GM18511 (cell line): ENCODE measurements around the gene AFM.

Source experiments
- ATAC-seq: cut with Tn5 transposase; IDR thresholded peaks from one replicate; pipeline ENCODE4 v1.9.1; 2021; ENCODE audit warnings: mild to moderate bottlenecking, moderate library complexity; ENCODE audit not compliant: unreplicated experiment

The AFM gene

GRCh38 chr4:73448448-73449203, 32.9 kb upstream of the AFM start:
- ATAC-seq, result no peak

DNA sequence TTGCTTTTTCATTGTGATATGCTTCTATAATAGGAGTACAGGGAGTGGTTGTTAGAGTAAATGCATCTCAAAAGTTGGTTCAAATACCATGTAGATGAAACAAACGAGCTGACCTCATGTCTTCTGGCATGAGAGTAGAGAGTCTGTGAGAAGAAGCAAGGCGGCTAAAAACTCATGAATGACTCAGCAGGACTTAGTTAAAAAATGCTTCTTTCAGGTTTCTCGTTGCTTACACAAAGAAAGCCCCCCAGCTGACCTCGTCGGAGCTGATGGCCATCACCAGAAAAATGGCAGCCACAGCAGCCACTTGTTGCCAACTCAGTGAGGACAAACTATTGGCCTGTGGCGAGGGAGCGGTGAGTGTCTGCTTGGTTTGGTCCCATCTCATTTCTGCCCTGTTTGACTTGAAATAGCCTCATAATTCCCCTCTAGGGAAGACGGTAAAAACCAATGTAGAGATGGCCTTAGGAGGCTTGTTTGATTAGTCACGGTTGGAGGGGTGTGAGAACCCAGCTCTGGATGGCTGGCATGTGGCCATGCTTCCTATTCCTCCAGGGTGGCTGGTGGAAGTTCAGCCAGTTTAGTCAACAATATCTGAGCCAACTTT, 31.0 kb upstream of the AFM start:
- ATAC-seq, result no peak

- no peak for ATAC-seq
These were observed 30.1 kb upstream of the AFM start for GRCh38 chr4:73451404-73451803.

GRCh38 chr4:73451981-73452747, 29.4 kb upstream of the AFM start:
- no peak for ATAC-seq

- ATAC-seq, result no peak
These were observed 28.4 kb upstream of the AFM start for GRCh38 chr4:73452953-73453700.

- no peak for ATAC-seq
These were observed 27.9 kb upstream of the AFM start for GRCh38 chr4:73453701-73454005.

DNA sequence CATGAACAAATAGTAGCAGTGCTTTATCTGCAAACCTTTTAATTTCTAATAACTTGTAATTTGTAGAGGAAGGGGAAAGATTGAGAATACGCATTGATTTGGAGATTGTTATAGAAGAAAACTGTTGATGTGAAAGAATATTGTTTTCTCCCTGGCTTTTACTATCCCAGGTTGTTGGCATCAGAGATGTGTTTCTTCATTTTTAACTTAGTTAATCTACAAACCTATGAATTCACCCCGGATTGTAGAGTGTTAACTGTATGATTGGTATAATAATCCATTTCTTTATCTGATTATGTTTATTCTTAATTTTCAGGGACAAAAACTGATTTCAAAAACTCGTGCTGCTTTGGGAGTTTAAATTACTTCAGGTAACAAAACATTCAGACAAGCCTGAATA, 26.6 kb upstream of the AFM start:
- ATAC-seq, result no peak

- no peak for ATAC-seq
These were observed 25.1 kb upstream of the AFM start for GRCh38 chr4:73456177-73457022.

GRCh38 chr4:73458184-73459047, 23.1 kb upstream of the AFM start:
- ATAC-seq, result no peak

DNA sequence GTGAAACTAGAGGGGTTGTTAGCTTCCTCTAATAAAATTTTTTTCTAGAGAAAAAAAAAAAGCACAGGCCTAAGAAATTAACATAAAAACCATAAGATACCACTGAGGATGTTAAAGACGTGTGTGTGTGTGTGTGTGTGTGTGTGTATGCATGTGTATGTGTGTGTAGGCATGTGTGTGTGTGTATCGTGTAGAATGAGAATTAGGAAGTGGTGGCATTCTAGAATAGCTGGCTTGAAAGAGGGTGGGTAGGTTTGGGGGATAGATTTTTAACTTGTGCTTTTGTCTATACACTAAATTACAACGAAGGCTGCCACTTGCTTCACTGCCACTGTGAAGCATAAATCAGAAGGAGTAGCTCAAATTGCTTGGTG, 22.5 kb upstream of the AFM start:
- no peak for ATAC-seq

- no peak for ATAC-seq
These were observed 20.5 kb upstream of the AFM start for GRCh38 chr4:73460913-73461522.

DNA sequence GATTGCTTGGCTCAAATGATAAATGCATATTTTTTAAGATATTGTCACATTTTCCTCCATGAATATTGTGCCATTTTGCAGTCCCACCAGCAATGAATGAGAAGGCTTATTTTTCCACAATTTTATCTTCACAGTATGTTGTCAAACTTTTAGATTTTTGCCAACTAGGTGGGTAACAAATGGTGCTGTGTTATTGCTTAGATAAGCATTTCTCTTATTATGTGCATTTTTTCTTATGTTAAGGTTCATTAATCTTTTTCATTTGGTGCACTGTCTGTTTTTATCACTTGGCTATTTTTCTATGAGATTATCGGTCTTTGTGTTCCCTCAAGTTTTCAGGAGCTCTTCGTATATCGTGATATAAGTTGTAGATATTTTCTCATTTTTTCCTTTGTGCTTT, 13.4 kb upstream of the AFM start:
- ATAC-seq, result no peak

DNA sequence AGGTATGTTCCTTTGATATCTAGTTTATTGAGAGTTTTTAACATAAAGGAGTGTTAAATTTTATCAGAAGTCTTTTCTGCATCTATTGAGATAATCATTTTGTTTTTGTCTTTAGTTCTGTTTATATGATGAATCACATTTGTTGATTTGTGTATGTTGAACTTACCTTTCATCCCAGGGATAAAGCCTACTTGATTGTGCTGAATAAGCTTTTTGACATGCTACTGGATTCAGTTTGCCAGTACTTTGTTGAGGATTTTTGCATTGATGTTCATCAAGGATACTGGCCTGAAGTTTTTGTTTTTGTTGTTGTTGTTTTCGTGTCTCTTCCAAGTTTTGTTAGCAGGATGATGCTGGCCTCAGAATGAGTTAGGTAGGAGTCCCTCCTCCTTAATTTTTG, 10.8 kb upstream of the AFM start:
- ATAC-seq, result no peak

DNA sequence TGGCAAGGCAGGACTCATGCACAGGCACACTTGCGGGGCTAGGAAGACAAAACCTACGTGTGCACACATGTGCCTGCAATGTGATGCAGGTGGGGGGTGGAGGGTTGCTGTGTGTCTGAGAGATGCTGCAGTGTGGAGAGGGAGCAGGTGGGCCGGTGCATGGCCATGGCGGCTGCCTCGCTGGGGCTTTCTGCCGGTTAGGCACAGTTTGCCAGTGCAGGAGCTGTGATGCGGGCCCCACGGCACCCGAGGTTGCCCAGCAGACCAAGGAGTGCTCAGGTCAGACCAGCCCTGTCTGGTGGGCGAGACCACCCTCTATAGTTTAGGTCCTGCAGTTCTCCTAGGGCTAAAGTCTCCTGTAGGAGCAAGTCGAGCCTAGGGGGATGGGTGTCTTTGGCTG, 4.4 kb upstream of the AFM start:
- no peak for ATAC-seq

DNA sequence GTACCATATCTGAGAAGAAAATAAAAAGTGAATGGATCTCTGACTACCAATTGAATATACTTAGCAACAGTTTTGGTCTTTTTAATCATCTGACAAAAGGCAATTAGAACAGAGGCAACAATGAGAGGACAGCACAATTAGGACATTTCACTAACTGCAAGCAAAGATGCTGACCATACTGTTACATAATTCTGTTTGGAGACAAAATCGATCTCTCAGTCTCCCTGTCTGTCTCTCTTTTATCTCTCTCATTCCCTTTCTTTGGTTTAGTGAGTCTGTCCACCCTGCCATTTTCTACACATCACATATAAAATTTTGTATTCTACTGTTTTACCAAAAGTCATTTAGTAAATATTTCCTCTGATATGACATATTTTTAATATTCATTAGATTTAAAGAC, 2.2 kb upstream of the AFM start:
- ATAC-seq, result no peak

DNA sequence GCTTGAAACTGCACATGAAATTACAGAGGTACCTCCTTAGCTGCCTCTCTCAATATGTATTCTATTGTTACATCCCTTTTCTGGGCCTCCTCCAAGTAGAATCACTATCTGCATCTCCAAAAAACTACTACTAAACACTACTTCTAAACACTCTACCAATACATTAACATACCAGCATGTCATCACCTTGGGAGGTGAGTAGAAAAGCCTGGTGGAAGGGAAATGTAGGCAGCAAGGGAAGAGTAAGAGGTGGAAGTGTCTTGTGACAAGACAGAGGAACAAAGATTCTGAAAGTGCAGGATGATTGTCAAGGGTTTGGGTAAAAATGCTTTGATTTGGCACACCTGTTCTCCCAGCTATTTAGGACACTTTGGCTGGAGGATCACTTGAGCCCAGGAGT, 3.5 kb downstream of the AFM start:
- ATAC-seq, result no peak

- ATAC-seq, result no peak
These were observed 4.1 kb downstream of the AFM start for GRCh38 chr4:73485596-73485995.

GRCh38 chr4:73486497-73486896, 5.0 kb downstream of the AFM start:
- ATAC-seq, result no peak

DNA sequence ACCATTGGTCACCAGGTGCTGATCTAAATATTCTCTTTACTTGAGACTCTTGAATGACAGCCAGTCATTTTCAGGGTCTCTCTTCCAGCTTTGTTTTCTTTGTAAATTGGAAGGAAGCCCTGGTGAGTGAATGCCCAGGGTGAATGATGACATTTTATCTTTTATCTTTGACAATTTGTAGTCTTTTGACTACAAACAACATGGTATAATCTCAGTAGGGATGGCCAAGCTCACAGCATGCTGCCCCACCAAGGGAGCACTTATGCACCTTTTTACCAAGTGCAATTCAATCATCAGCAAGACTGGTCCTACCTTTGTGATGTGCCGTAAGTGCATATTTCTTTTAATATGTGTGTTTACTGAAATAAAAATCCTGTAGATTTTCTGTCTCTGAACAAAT, 5.7 kb downstream of the AFM start:
- ATAC-seq, result no peak
